Islet of Langerhans (tissue), 1 donor: ENCODE data around the gene CYP26B1.

Source experiments
- FAIRE-seq: peaks from one replicate; lab custom pipeline; 2011; peaks lifted over from hg19 to GRCh38; lab: Jason Lieb, UNC

Gene CYP26B1

DNA sequence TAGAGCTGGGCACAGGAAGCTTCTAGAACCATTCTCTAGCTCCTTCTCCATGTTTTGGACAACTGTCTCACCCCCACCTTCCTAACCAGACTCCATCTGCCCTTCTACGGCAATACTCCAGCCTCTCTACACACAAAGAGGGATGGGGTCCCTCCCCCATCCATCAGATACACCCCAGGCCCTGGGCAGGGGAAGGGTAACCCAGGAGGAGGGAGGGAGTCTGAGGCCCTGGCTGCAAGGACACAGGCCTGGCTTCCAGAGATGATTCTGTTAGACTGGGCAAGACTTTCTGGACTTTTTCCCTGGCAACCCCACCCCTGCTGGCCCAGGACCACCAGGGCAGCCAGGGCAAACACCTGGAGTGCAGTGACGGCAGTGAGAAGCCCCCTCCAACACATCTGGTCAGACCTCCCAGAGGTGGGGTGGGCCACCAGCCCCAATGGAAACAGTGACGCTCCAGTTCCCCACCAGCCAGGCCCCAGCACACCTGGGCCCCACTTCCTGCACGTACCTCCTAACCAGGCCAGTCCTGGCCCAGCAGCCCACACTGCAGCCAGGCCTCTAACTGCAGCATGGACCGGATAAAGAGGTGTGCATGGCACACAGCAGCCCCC lies 6.5 kb downstream of the CYP26B1 start:
- FAIRE-seq, result no peak

DNA sequence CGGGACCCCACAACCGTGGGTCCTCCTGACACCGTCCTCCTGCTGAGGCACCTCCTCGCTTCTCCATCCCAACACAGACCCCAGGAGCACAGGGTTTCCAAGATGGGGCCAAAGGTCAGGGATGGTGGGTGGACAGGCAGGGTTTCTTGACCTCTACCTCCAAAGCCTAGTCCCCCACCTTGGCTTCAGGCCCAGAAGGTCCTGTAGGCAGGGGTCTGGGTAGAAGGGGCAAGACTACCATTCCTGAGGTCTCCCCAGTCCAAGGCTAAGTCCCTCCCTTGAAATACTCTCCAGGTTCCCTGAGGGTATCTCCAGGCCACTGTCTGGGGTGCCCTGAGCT lies 7.1 kb downstream of the CYP26B1 start:
- FAIRE-seq, result no peak

DNA sequence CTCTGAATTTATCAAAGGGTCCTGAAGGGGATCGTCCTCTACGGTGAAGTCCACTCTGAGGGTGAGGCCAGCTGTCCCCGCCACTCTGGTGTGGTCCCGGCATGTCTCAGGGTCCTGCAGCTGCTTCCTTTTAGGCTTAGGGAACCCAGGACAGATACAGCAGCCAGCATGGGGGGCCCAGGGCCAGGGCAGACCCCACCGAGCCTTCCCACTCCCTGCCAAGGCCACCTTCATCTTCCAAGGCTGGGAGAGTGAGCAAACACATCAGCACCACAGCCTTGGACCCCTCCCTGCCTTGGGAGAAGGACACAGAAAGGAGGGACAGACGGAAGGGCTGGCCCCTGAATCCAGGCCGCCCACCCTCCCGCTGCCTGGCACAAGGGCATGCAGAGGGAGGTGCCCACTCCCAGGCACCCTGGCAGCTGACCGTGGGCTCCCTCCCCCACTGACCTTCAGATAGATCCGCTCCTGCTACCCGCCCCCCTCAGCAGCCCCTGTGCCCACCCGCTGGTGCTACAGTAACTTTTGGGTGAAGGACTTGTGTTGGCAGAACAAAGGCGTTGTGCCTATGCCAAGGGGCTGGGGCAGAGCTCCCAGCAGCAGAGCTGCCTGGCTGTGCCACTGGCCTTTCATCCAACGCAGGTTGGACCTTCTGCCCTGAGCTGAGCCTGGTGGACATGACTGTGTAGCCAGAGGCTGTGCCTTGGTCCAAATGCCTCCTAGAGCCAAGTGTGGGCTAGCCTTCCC lies 7.6 kb downstream of the CYP26B1 start:
- FAIRE-seq, result no peak

DNA sequence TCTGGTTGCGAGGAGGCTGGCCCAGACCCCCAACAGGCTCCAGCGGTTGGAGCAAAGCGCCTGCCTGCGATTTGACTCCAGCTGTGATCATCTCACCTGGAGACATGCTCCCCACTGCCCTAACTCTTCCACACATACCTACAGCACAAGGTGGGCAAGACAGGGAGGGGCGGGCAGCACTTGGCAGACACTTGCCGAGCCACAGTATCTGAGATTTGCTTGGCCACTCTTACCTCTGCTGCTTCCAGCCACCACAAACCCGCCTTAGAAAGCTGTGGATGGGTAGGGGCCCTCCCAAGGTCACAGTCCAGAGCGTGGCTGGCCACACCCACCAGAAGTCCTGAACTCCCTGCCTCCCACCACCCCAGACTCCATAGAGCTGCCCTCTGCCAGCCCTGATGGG lies 8.2 kb downstream of the CYP26B1 start:
- no peak for FAIRE-seq

DNA sequence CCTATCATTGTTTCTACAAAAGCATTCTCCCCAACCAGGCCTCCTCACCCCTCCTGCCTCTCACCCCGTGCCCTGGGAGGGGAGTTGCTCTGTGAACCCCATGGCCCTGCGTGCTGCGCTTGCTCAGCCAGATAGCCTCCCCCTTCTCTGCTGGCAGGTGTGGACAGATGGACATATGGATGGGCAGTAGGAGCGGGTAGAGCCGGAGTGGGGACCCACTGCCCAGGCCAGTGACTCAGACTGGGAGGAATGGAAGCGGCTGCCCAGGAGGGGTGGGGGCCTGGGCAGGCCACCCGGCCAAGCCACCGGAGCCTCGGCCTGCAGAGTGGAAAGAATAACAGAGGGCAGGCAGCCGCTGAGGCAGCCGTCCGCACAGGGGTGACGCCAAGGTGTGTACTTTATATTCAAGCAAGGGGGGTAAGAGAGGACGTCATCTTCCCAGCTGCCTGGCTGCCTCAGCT lies 8.7 kb downstream of the CYP26B1 start:
- no peak for FAIRE-seq

DNA sequence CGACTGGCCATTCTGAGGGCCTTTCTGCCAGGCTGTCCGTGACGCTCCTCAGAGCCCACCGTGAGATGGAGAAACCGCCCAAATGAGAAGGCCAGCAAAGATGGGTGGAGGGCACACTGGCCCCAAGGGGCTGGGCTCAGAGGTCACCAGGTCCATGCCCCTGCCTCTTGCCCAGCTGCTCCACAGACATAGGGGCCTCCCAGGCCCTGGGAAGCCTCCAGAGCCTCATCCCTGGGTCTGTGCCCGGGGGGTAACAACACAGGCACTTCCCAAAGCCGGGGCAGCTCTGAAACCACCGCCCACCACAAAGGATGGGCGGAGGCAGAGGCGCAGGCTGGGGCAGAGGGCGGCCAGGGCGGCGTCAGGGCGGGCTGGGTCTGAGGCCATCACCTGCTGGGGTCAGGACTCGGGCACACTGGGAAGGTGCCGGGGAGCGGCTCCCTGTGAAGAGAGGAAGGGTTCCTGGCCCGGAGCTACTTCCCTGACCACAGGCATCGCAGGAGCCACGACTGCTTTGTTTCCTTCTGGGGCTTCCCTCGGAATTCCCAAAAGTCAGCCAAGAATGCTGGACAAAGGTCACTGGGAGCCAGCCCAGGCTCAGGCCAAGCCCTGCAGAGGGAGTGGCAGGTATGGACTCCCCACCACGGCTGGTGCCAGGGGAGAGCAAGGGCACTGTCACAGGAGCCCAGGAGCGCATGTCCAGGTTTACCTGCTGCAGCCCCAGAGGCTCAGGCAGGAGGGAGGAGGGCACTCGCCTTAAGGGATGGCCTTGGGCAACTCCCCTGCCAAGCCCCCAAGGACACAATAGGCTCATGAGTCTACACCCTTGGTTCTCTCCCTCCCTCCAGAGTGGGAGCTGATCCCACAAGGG lies 9.4 kb downstream of the CYP26B1 start:
- FAIRE-seq, result no peak

DNA sequence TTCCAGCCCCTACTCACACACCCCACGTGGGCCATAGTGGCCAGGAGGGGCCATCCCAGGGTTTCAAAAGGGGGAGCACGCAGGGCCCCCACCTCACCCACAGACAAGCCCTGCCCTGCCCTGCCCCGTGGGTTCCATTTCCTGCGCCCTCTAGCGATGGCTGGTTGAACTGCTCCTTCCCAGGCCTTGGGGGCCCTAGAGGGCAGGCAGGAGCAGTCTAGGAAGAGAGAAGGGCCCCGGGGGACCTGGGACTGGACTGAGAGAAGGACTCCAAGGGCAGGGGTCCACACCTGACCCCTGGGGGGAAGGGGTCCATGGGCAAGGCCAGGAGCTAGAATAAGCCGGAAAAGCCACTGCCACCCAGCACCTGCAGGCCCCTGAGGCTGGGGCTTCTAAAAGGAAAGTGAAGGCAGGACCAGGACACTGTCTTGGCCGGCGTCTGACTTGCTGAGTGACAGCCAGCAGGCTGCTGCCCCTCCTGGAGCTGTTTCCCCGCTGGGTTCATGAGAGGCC lies 10.1 kb downstream of the CYP26B1 start:
- no peak for FAIRE-seq

DNA sequence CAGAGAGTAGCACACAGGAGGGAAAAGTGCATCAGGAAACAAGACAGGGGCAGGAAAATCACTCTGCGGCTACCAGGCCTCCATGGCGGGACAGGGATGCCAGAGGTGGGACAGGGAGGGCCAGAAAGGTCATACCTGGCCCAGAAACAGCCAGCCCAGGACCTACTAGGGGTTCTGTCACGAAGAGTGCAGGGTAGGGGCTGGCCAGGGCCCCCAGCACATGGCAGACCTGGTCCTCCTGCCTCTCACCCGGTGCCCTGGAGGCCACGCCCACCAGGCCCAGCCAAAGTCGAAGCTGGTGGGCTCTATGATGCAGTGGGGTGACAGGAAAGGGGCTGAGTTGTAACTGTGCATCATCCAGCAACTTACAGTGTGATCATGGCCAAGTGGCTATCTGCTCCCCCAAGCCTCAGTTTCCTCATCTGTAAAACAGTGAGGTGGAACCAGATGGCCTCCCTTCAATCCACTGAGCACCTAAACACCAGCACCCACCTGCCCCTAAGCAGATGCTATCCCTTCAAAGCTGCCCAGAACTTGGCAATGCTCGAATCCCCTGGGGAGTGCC lies 10.6 kb downstream of the CYP26B1 start:
- no peak for FAIRE-seq

DNA sequence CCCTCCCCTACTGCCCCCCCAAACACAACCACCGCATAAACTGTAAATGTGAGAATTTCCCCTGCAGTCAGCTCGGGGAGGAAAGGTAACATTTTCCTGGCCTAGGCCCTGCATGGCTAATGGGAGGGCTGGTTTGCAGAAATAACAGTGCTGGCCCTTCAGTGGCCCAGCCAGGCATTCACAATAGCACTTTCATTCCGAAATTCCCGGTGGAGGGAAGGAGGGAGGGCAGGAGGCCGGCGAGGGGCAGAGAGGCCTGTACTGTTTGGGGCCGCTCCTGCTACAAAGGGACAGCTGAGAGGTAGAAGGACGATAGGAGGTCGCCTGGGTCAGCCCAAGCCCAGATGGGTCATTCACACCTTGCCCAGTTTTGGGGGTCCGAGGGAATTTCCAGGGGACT lies 11.3 kb downstream of the CYP26B1 start:
- no peak for FAIRE-seq

DNA sequence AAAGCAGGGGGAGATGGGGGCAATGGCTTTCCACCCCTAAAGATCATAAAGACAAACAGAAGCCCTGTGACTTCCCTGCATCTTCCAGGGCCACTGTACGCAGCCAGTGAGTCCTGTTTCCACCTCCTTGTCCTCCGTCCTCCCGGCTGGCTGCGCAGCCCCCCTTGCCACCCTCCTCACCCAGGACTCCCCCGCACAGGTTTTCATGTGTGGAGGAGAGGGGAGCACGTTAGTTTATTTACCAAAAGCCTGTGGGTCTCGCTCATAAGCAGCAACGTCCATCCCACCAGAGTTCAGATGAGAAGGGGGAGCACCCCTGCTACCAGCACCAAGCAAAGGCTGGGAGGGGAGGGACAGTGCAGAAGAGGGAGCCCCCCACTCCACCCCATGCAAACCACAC lies 11.7 kb downstream of the CYP26B1 start:
- no peak for FAIRE-seq

DNA sequence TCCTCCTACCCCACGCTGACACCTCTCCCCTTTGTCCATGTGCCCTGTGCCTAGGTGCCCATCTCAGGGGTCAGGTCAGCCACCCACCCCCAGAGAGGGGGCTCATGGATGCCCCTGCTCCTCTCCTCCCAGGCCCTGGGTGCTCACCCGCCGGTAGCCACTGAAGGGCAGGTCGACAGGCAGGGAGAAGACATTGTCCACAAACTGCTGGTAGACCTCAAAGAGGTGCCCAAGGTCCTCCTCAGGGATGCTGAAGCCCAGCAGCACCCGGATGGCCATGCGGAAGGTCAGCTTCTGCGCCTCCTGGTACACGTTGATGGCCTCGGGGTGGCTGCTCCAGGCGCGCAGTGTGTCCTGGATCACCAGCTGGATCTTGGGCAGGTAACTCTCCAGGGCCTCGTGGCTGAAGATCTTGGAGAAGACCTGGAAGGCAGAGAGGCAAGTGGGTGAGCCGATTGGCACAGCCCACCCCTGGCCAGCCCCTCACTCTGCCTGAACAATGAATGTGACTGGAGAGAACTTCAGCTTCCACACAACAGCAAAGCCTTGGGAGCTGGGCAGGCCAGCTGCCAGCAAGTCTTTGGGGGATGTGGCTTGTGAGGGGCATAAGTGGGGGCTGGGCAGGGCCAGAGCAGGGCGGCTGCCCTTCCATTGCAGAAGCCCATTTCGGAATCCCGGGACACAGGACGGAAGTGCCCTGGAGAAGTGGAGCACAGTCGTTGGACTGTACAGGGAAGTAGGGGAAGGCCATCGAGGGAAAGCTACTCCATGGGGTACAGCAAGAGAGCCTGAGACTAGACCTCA lies 12.5 kb downstream of the CYP26B1 start:
- no peak for FAIRE-seq

DNA sequence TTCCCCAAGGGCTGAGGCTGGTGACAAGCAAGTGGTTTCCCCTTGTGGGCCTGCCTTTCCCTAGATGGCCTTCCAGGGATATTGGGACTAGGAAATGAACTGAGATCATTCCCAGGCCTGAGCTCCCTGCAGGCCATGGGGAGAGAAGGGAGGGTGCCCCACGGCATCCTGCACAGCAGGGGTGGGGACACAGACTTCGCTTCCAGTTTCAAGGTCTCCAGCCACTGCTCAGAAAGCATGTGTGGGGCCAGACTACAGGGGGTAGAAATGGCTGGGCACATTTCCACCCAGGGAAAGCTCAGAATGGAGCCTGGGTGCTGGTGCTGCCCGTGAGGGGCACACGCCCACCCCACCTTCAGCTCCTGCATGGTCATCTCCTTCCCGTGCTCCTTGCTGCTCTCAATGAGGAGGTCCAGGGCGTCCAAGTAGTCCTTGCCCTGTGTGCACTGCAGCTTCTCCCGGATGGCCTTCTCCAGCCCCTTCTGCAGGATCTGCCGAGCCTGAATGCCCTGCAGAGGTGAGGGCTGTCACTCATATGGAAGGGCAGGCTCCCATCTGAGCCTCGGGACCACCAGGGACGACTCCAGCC lies 13.2 kb downstream of the CYP26B1 start:
- FAIRE-seq, result no peak

DNA sequence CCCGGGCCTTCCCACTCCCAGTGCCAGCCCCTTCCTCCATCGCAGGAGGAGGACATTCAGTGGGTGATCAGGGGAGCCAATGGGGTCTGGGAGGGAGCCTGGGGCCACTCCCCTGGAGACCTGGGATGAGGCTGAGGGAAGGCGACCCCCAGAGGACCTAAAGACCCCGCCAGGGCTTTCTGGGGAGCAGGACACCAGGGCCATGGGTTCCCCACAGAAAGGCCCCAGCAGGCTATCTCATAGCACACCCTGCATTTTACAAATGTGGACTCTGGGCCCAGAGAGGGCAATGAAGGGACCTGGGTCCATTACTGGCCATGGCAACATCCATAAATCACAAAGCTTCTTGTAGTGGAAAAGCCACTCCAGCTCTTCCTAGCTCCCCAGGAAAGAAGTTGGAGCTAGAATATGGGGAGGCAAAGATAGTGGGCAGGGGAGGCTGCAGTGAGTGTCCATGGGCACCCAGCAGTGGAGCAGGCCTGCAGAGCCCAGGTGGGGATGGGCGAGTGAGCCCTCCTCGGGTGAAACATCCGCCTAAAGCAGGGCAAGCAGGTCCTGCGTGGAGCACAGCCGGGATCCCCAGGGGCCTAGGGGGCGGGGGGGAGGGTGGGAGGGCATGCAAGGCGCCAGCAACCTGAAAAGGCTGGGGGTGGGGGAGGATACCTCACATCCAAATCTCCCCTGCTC lies 13.8 kb downstream of the CYP26B1 start:
- no peak for FAIRE-seq

DNA sequence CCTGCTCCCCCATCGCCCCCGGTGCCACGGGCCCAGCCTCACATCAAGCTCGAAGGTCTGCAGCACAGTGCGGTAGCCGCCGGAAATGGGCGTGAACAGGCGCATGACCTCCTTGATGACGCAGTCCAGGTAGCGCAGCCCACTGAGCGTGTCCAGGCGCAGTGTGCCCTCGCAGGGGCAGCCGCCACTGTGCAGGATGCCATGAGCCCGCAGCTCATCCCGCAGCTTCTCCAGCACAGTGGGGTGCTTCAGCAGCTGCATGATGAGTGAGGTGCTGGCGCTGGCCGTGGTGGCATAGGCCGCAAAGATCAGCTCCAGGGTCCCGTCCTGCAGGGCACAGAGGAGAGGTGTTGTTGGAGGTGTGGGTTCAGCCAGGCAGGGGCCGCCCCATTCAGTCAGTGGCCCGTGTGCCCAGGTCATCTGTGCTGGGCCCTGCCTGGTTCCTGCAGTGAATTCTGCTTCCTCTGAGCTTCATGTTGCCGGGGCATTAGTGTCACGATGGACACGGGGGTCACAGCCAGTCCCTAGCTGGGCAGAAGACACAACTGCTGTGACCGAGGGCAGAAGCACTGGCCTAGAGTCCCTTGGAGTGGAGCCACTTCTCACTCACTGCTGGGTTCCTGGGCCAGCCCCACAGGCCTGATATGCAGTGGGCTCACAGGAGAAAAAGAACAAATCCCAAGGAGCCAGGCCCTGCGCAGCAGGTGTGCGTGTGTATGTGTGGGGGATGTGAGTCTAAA lies 14.5 kb downstream of the CYP26B1 start:
- FAIRE-seq, result no peak

DNA sequence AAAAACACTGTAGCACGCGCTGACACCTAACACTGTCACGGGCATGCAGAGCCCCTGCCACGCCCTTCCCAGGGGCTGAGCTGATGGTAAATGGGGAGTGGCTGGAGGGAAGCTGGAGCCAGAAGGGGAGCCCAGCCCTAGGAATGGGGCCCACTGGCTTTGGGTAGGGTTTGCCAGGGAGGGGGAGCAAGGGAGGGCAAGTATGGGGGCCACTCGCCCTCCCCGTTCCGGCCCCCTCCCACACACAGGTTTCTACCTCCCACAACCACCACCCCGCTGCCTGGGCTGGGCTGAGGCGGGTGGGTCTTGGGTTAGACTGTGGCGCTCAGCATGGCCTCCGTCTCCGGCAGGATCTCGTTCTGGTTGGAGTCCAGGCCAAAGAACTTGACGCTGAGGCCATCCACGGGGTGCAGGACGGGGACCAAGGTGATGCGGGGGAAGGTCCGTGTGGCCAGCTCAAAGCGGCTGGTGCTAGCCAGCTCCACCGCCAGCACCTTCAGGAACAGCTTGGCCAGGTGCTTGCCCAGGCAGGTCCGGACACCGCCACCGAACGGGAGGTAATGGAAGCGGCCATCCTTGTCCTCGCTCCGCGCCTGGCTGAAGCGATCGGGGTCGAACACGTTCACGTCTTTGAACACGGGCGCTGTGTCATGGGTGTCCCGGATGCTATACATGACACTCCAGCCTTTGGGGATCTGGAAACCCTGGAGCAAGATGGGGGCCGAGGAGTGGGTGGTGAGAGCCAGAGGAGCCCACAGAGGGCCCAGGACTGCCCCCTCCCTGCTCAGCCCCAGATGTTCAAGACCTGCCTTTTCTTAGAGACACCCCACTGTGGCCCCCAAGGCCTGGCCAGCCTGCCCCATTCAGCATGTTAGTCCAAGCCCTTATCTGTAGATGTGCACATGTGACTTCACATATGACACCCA lies 15.5 kb downstream of the CYP26B1 start:
- no peak for FAIRE-seq

DNA sequence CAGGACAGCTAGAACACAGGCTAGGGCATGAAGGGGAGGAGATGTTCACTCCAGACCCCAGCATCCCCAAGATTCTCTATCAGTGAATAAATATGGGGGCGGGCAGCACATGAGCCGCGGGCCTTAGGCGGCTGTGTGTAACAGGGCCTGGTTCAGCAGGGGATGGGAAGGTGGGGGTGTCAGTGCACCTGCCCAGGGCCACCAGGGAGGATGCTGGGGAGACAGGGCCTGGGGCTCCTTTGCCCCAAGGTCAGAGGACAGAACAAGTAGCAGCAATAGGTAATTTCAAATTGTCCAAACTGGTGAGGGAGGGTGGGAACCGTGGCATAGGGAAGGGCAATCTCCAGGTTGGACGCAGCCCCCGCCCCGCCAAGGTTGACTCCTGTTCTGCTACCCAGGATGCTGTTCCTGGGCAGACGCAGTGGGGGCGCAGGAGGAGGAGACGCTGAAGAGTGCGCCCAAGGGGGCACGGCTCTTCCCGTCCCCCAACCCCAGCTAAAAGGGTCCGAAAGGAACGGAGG lies 16.2 kb downstream of the CYP26B1 start:
- no peak for FAIRE-seq

DNA sequence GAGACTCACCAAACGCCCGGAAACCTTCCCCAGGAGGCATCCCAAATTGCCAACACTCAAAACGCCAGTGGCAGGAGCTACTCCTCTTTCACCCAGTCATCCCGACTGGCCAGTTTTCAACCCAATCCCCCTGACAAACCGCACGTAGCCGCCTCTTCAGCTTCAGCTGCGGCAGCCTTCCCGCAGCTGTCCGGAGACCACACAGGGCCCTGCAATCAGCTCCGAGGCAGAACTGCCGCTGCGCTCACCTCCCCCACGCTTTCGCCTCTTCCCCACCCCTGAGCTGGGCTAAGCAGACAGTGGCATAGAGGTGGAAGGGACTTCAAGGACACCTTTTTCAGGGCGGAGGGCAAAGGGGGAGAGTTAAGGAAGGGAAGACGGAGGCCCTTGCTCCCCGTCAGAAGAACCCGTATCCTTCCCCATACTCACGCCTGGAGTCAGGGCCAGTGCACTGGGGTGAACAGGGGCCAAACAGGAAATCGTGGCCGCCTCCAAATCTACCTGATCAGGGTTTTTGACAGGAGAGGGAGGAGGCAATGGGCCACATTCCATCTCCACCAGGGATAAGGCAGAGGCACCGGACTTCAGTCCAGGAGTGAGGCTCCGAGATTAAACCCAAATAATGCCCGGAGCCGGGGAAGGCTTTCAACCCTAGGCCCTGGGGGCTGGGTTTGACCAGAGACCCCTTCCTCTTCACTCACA lies 16.9 kb downstream of the CYP26B1 start:
- FAIRE-seq, result no peak

DNA sequence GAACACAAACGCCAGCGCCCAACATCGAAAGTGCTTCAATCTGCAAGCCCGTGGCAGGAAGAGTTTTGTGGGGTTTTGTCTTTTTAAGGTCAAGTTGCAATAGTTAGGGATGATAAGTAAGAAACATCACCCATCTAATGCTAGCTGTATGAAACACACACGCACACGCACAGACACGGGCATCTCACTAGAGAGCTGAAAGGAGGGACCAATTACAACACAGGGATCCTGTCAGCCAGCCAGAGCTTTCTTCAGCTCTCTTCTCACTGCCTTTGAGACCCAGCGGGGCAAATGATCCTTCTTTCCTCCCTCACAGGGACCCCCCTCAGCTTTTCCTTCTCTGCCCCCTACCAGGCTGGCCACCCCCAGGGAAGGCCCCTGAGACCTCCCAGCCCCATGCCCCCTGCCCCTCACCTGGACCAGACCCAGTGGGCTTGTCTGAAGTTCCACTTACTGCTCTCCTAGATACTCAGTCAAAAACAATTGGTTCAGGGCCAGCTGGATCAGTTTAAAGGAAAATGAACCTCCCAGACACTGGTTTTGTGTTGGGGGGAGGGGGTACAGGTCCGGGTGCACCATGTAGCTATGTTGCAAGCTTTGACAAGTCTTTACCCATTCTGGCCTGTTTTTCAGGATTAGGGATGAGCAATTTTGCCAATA lies 17.9 kb downstream of the CYP26B1 start:
- no peak for FAIRE-seq
